ENCODE measurements around the gene MED28. TPM values are rescaled to one million over a fixed set of nuclear protein-coding genes. Genes with fewer than 3 reads are reported as not detected.
A peak's percentile ranks its signal among the peaks of the same experiment; 100 is the strongest.

Gene MED28
- total RNA-seq, 1 experiment from 2014 or later: 106 TPM

- Mint-ChIP-seq H3K36me3 (peaks cover 5% of the 10 kb centered on the region; the same call in 1 of the 2 replicates), H3K9me3 (no peaks in the 10 kb centered on the region), H3K4me1 (peaks cover 15% of the 10 kb centered on the region), H3K4me3 (peak within 1 kb of the TSS; percentile 80), H3K27me3 (ENCODE audit: low read depth) (peaks cover 6% of the 10 kb centered on the region; the same call in 1 of the 2 replicates), H3K27ac (peak within 1 kb of the TSS; percentile 94)
- ChIA-PET CTCF (interaction anchor here (0.6 to 1.0 kb wide), 4 partner anchors 28 to 240 kb away, joined by 3 to 7 read pairs (median 4); partner anchors contain the start of genes MED28 and QDPR), POLR2A (interaction anchor here (1.6 kb wide), 1 partner anchor 37 kb away, joined by 5 read pairs; the partner anchor contains the start of gene MED28)
- ATAC-seq: peak; percentile 90
- peak; percentile 98 for DNase-seq (ENCODE audit: low spot score)
- TF ChIP-seq ZNF396 (CRISPR knock-in tag; IDR thresholded peaks at IDR 0.05; ENCODE audit: borderline replicate concordance) (no peak), JAZF1 (CRISPR knock-in tag; IDR thresholded peaks at IDR 0.05) (no peak), MYBL2 (CRISPR knock-in tag; IDR thresholded peaks at IDR 0.05) (peak; percentile 97), GTF2I (CRISPR knock-in tag; conservative IDR thresholded peaks at IDR 0.05) (no peak), IRF1 (CRISPR knock-in tag; IDR thresholded peaks at IDR 0.05) (peak; percentile 93), MAX (CRISPR knock-in tag; IDR thresholded peaks at IDR 0.05) (peak; percentile 98), NR1H2 (CRISPR knock-in tag; IDR thresholded peaks at IDR 0.05) (no peak), NR3C1 (CRISPR knock-in tag; conservative IDR thresholded peaks at IDR 0.05; ENCODE audit: low read depth) (0 out of 2 replicates have a peak, but pooled peaks have one; percentile 84), ATF2 (CRISPR knock-in tag; IDR thresholded peaks at IDR 0.05; ENCODE audit: borderline replicate concordance, low read depth) (no peak), ZNF232 (CRISPR knock-in tag; IDR thresholded peaks at IDR 0.05) (peak; percentile 98), ZNF138 (CRISPR knock-in tag; conservative IDR thresholded peaks at IDR 0.05) (peak; percentile 96), ZNF532 (CRISPR knock-in tag; IDR thresholded peaks at IDR 0.05; ENCODE audit: borderline replicate concordance) (no peak), ZNF671 (CRISPR knock-in tag; IDR thresholded peaks at IDR 0.05) (no peak), SMAD4 (CRISPR knock-in tag; IDR thresholded peaks at IDR 0.05) (no peak; the same call in 1 of the 2 replicates), ELF4 (CRISPR knock-in tag; IDR thresholded peaks at IDR 0.05; ENCODE audit: low read depth) (no peak), AFF4 (CRISPR knock-in tag; IDR thresholded peaks at IDR 0.05; ENCODE audit: borderline replicate concordance) (no peak), ZNF121 (CRISPR knock-in tag; IDR thresholded peaks at IDR 0.05) (no peak), ZNF317 (CRISPR knock-in tag; IDR thresholded peaks at IDR 0.05; ENCODE audit: borderline replicate concordance, low read depth) (no peak), PRRX2 (CRISPR knock-in tag; IDR thresholded peaks at IDR 0.05) (no peak), ZNF416 (CRISPR knock-in tag; IDR thresholded peaks at IDR 0.05) (no peak), NFATC4 (CRISPR knock-in tag; IDR thresholded peaks at IDR 0.05) (no peak), TEAD1 (CRISPR knock-in tag; IDR thresholded peaks at IDR 0.05) (peak; percentile 91), ATF1 (CRISPR knock-in tag; IDR thresholded peaks at IDR 0.05) (no peak), ZSCAN18 (CRISPR knock-in tag; IDR thresholded peaks at IDR 0.05) (no peak), USF1 (CRISPR knock-in tag; IDR thresholded peaks at IDR 0.05) (peak; percentile 83)
Observed at GRCh38 chr4:17576932-17577664, 37.3 kb upstream of the MED28 start, which contains the start of gene LAP3. LAP3 (plus strand) TSS chr4:17577198; CDS start chr4:17577466, 268 bp downstream.
